ENCODE measurements around the gene ST8SIA6.
"Not testable (repeated sequence)": the region's sequence is repeated elsewhere in the genome, so short reads cannot be mapped to it uniquely, and the experiment has no call there.

ST8SIA6 gene

DNA sequence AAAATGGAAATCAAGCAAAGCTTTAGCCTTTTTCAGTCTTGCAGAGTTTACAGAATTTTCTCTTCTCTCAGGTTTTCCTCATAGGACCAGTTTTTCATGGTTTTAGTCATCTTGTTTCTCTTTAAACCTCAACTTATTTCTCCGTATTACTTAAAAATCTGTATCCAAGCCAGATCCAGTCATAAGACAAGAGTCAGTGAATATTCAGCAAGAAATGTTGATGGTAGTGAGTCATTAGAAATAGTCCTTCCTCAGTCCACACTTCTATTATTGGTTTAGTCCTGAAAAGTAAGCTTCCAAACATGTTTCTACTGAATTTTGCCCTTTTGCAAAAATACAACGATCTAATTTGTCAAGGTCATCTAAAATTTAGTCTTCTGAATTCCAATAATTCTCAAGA lies 119.3 kb downstream of the ST8SIA6 start:
- Histone ChIP-seq H2AFZ (ENCODE audit: low read depth, low read length) (no peak overlapping the region), H3K4me1 (ENCODE audit: low read length) (0 out of 2 replicates have a peak, but pooled peaks cover 3% of the 10 kb centered on the region), H4K20me1 (ENCODE audit: insufficient read depth, low read length) (no peaks in the 10 kb centered on the region), H3K27me3 (ENCODE audit: low read depth, low read length) (no peaks in the 10 kb centered on the region), H3K9me3 (ENCODE audit: insufficient read depth, low read length) (no peaks in the 10 kb centered on the region), H3K4me3 (ENCODE audit: low read length) (no peak overlapping the region), H3K79me2 (ENCODE audit: low read length) (no peaks in the 10 kb centered on the region), H3K9ac (ENCODE audit: low read length) (no peak overlapping the region), H3K36me3 (replicated peaks; ENCODE audit: low read depth, low read length) (no peaks in the 10 kb centered on the region), H3K4me2 (ENCODE audit: low read length) (no peak overlapping the region), H3K27ac (ENCODE audit: low read length) (no peak overlapping the region)
- TF ChIP-seq, protein P1, sequence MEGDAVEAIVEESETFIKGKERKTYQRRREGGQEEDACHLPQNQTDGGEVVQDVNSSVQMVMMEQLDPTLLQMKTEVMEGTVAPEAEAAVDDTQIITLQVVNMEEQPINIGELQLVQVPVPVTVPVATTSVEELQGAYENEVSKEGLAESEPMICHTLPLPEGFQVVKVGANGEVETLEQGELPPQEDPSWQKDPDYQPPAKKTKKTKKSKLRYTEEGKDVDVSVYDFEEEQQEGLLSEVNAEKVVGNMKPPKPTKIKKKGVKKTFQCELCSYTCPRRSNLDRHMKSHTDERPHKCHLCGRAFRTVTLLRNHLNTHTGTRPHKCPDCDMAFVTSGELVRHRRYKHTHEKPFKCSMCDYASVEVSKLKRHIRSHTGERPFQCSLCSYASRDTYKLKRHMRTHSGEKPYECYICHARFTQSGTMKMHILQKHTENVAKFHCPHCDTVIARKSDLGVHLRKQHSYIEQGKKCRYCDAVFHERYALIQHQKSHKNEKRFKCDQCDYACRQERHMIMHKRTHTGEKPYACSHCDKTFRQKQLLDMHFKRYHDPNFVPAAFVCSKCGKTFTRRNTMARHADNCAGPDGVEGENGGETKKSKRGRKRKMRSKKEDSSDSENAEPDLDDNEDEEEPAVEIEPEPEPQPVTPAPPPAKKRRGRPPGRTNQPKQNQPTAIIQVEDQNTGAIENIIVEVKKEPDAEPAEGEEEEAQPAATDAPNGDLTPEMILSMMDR (IDR thresholded peaks at IDR 0.05; ENCODE audit: low read depth, low read length) = no peak
- no peak for TF ChIP-seq EZH2phosphoT487 (IDR thresholded peaks at IDR 0.05; ENCODE audit: low read depth)

- no peak overlapping the region for H3K4me3 ChIP-seq (ENCODE audit: low read length)
- H3K27ac ChIP-seq (ENCODE audit: low read length) = no peak overlapping the region
- no peaks in the 10 kb centered on the region for H3K36me3 ChIP-seq (replicated peaks; ENCODE audit: low read depth, low read length)
- no peaks in the 10 kb centered on the region for H4K20me1 ChIP-seq (ENCODE audit: insufficient read depth, low read length)
- TF ChIP-seq, protein P1 (IDR thresholded peaks at IDR 0.05; ENCODE audit: low read depth, low read length) = no peak
- TF ChIP-seq EZH2phosphoT487 (IDR thresholded peaks at IDR 0.05; ENCODE audit: low read depth) = no peak
- no peaks in the 10 kb centered on the region for H3K79me2 ChIP-seq (ENCODE audit: low read length)
- H3K4me2 ChIP-seq (ENCODE audit: low read length) = no peak overlapping the region
- H2AFZ ChIP-seq (ENCODE audit: low read depth, low read length) = no peak overlapping the region
- no peaks in the 10 kb centered on the region for H3K9me3 ChIP-seq (ENCODE audit: insufficient read depth, low read length)
- H3K27me3 ChIP-seq (ENCODE audit: low read depth, low read length) = no peaks in the 10 kb centered on the region; the same call in 1 of the 2 replicates
- H3K9ac ChIP-seq (ENCODE audit: low read length) = no peak overlapping the region
- H3K4me1 ChIP-seq (ENCODE audit: low read length) = 0 out of 2 replicates have a peak, but pooled peaks cover 3% of the 10 kb centered on the region
These were observed 123.9 kb downstream of the ST8SIA6 start for GRCh38 chr10:17330501-17330900.

- Histone ChIP-seq H3K4me2 (ENCODE audit: low read length) (no peak overlapping the region), H3K27me3 (ENCODE audit: low read depth, low read length) (no peaks in the 10 kb centered on the region; the same call in 1 of the 2 replicates), H3K9ac (ENCODE audit: low read length) (no peak overlapping the region), H3K79me2 (ENCODE audit: low read length) (no peaks in the 10 kb centered on the region), H4K20me1 (ENCODE audit: insufficient read depth, low read length) (no peaks in the 10 kb centered on the region), H3K36me3 (replicated peaks; ENCODE audit: low read depth, low read length) (no peaks in the 10 kb centered on the region), H3K4me1 (ENCODE audit: low read length) (no peaks in the 10 kb centered on the region), H3K4me3 (ENCODE audit: low read length) (no peak overlapping the region), H2AFZ (ENCODE audit: low read depth, low read length) (no peak overlapping the region), H3K27ac (ENCODE audit: low read length) (no peak overlapping the region), H3K9me3 (ENCODE audit: insufficient read depth, low read length) (no peaks in the 10 kb centered on the region)
- TF ChIP-seq EZH2phosphoT487 (IDR thresholded peaks at IDR 0.05; ENCODE audit: low read depth) = no peak
- TF ChIP-seq, protein P1 (IDR thresholded peaks at IDR 0.05; ENCODE audit: low read depth, low read length) = no peak
These were observed 128.0 kb downstream of the ST8SIA6 start for GRCh38 chr10:17326377-17326776.

DNA sequence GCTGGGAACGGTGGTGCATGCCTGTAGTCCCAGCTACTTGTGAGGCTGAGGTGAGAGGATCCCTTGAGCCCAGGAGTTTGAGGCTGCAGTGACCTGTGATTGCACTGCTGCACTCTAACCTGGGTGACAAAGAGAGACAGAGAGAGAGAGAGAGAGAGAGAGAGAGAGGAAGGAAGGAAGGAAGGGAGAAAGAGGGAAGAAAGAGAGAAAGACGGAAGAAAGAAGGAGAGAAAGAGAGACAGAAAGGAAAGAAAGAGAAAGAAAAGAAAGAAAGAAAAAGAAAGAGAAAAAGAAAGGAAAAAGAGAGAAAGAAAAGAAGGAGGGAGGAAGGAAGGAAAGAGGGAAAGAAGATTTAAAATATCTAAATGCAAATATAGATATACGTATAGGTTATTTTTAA lies 132.4 kb downstream of the ST8SIA6 start:
- not testable (repeated sequence) for H2AFZ ChIP-seq (ENCODE audit: low read depth, low read length); H3K79me2 ChIP-seq (ENCODE audit: low read length); H3K27me3 ChIP-seq (ENCODE audit: low read depth, low read length); H3K9ac ChIP-seq (ENCODE audit: low read length); H3K36me3 ChIP-seq (replicated peaks; ENCODE audit: low read depth, low read length); H3K4me2 ChIP-seq (ENCODE audit: low read length); H3K4me1 ChIP-seq (ENCODE audit: low read length); H3K9me3 ChIP-seq (ENCODE audit: insufficient read depth, low read length); H4K20me1 ChIP-seq (ENCODE audit: insufficient read depth, low read length); H3K27ac ChIP-seq (ENCODE audit: low read length); H3K4me3 ChIP-seq (ENCODE audit: low read length)
